C4-2B (cell line): ENCODE data around the gene ANTKMT.

Source experiments
- ZFX ChIP-seq: fragments of 450-650 bp; IDR thresholded peaks from 2 replicates; pipeline ENCODE4 v1.6.1; 2017
- TF ChIP-seq, protein P1 (sequence below): fragments of 450-650 bp; conservative IDR thresholded peaks from 2 replicates; pipeline ENCODE4 v1.5.1; 2017; ENCODE audit warnings: mild to moderate bottlenecking

DNA sequence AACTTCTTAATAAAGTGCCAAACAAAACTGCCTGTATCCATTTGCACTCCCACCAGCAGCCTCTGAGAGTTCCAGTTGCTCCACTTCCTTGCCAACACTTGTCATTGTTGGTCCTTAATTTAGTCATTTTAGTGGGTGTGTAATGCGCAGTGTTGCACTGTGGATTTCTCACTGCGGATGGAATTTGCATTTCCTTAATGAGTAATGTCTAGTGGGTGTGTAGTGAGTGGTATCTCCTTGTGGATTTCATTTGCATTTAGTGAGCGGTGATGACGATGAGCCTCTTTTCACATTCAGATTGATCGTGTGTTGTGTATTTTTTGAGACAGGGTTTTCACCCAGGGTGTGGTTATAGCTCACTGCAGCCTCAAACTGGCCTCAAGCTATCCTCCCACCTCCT lies 35.5 kb downstream of the ANTKMT start:
- TF ChIP-seq, protein P1, sequence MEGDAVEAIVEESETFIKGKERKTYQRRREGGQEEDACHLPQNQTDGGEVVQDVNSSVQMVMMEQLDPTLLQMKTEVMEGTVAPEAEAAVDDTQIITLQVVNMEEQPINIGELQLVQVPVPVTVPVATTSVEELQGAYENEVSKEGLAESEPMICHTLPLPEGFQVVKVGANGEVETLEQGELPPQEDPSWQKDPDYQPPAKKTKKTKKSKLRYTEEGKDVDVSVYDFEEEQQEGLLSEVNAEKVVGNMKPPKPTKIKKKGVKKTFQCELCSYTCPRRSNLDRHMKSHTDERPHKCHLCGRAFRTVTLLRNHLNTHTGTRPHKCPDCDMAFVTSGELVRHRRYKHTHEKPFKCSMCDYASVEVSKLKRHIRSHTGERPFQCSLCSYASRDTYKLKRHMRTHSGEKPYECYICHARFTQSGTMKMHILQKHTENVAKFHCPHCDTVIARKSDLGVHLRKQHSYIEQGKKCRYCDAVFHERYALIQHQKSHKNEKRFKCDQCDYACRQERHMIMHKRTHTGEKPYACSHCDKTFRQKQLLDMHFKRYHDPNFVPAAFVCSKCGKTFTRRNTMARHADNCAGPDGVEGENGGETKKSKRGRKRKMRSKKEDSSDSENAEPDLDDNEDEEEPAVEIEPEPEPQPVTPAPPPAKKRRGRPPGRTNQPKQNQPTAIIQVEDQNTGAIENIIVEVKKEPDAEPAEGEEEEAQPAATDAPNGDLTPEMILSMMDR = no peak
- no peak for TF ChIP-seq ZFX
